HepG2 (cell line): ENCODE data around the gene GH2. TPM values are rescaled to one million over a fixed set of nuclear protein-coding genes. Genes with fewer than 3 reads are reported as not detected.
A peak's percentile ranks its signal among the peaks of the same experiment; 100 is the strongest.

Experiments used
- BRCA1 ChIP-seq: sonication (generic); formaldehyde crosslinking; IDR thresholded peaks from 2 replicates; pipeline ENCODE4 v1.4.0; 2020; ENCODE audit warnings: missing genetic modification reagents
- HOXA3 ChIP-seq: sonication (generic); formaldehyde crosslinking; IDR thresholded peaks from 2 replicates; pipeline ENCODE4 v1.5.0; 2020; ENCODE audit warnings: missing genetic modification reagents
- NFIC ChIP-seq: IDR thresholded peaks from 2 replicates; pipeline ENCODE4 v1.6.1; 2012; ENCODE audit warnings: mild to moderate bottlenecking, low read length, inconsistent platforms
- SP4 ChIP-seq: sonication (generic); formaldehyde crosslinking; IDR thresholded peaks from 2 replicates; pipeline ENCODE4 v1.8.1; 2023; ENCODE audit warnings: mild to moderate bottlenecking, missing genetic modification reagents
- TP53 ChIP-seq: sonication (generic); formaldehyde crosslinking; conservative IDR thresholded peaks from 2 replicates; pipeline ENCODE4 v1.4.0; 2020; ENCODE audit warnings: missing genetic modification reagents
- ZBTB34 ChIP-seq: sonication (generic); formaldehyde crosslinking; IDR thresholded peaks from 2 replicates; pipeline ENCODE4 v1.8.0; 2022; ENCODE audit warnings: mild to moderate bottlenecking, missing genetic modification reagents
- ZFP36L1 ChIP-seq: sonication (generic); formaldehyde crosslinking; IDR thresholded peaks from 2 replicates; pipeline ENCODE4 v1.8.0; 2022; ENCODE audit warnings: mild to moderate bottlenecking, missing genetic modification reagents, moderate library complexity
- ZNF160 ChIP-seq: sonication (generic); formaldehyde crosslinking; IDR thresholded peaks from 2 replicates; pipeline ENCODE4 v1.8.0; 2022; ENCODE audit warnings: mild to moderate bottlenecking, inconsistent platforms, missing genetic modification reagents
- ZNF546 ChIP-seq: sonication (generic); formaldehyde crosslinking; conservative IDR thresholded peaks from 2 replicates; pipeline ENCODE4 v1.8.1; 2023; ENCODE audit warnings: mild to moderate bottlenecking, missing genetic modification reagents
- ZNF607 ChIP-seq: sonication (generic); formaldehyde crosslinking; IDR thresholded peaks from 2 replicates; pipeline ENCODE4 v1.5.1; 2020; ENCODE audit warnings: missing genetic modification reagents, mild to moderate bottlenecking, borderline replicate concordance
- ZNF646 ChIP-seq: sonication (generic); formaldehyde crosslinking; IDR thresholded peaks from 2 replicates; pipeline ENCODE4 v1.9.0; 2021; ENCODE audit warnings: mild to moderate bottlenecking, missing genetic modification reagents
- polyA plus RNA-seq, 8 experiments: library from polyadenylated mRNA; depleted of rRNA in 3 of 8; stranded (reverse) in 7 of 8; unstranded in 1 of 8; fragments of >200 nt; fragmentation: Illumina TruSeq in 4 of 8; extraction: Trizol in 4 of 8; gene quantifications; 2 replicates each; pipeline versions ENCODE4 v1.2.1 to v1.2.3, GENCODE V29; 2011 to 2016; ENCODE audit warnings: low read depth in 4 of 8, missing spikeins in 1 of 8, mixed read lengths in 1 of 8; ENCODE audit not compliant: insufficient read depth in 1 of 8
- total RNA-seq, 5 experiments: library from RNA; depleted of rRNA; stranded (reverse); fragments of >200 nt; fragmentation: Illumina TruSeq; extraction: Trizol; gene quantifications; 2 replicates each; pipeline ENCODE4 v1.2.3, GENCODE V29; 2016; ENCODE audit warnings: low read depth in 1 of 5
- TF ChIP-seq, protein P1 (sequence below): sonication (generic); formaldehyde crosslinking; IDR thresholded peaks from 2 replicates; pipeline ENCODE4 v1.4.0; 2020; ENCODE audit warnings: missing genetic modification reagents, mild to moderate bottlenecking, borderline replicate concordance
- TF ChIP-seq, protein P2 (sequence below): IDR thresholded peaks from 2 replicates; pipeline ENCODE4 v1.6.1; 2016; ENCODE audit warnings: missing genetic modification reagents, missing compliant biosample characterization

Gene GH2
- total and polyA plus RNA-seq, 2 of the 13 experiments (the other 11 are each of a cell fraction or from before 2014, with no cell fraction given) = not detected

DNA sequence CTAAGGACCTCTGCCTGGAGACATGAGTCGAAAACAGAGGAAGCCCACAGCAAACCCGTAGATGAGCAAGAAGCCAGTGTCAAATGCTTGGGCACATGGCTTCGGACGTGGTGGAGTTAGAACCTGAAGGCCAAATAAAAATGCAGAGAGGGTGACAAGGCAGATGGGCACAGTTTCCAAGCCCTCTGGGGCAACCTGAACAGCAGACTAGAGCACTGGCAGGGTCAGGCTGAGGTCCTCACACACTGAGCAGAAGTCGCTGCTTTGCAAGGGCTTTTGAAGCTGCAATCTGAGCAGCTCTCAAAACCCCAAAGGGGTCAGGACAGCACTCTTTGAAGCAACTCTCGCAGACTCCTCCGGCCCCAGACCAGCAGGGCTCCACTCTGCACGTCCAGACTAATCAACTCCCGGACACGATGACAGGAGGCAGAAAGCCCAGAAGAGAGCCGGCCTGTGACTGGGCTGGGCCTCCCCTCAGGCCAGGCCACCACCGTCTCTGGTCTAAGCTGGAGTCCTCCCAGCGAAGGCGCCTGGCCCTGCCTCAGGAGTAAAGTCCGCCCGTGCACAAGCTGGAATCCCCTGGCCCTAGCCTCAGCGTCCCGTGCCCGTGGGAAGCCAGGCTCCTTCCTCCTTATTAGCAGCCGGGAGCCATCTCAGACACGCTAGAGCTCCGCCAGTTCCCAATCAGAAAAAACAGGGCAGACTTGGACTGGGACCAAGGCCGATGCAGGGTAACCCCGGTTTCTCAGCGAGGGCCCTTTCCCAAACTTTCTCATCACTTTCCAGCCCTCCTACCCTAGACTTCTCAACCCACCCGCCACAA is 40.2 kb downstream of the GH2 start (continued):
- TF ChIP-seq ZNF646 (CRISPR knock-in tag) (no peak), ZNF160 (CRISPR knock-in tag) (0 out of 2 replicates have a peak, but pooled peaks have one; percentile 8), ZFP36L1 (CRISPR knock-in tag) (no peak), TP53 (CRISPR knock-in tag) (no peak), SP4 (peak; percentile 63; the same call in 1 of the 2 replicates), ZNF607 (CRISPR knock-in tag) (no peak; the same call in 1 of the 2 replicates), NFIC (no peak), BRCA1 (peak; percentile 73; the same call in 1 of the 2 replicates), ZBTB34 (CRISPR knock-in tag) (no peak), HOXA3 (CRISPR knock-in tag) (no peak; the same call in 1 of the 2 replicates), ZNF546 (CRISPR knock-in tag) (no peak)
- TF ChIP-seq, protein P1, sequence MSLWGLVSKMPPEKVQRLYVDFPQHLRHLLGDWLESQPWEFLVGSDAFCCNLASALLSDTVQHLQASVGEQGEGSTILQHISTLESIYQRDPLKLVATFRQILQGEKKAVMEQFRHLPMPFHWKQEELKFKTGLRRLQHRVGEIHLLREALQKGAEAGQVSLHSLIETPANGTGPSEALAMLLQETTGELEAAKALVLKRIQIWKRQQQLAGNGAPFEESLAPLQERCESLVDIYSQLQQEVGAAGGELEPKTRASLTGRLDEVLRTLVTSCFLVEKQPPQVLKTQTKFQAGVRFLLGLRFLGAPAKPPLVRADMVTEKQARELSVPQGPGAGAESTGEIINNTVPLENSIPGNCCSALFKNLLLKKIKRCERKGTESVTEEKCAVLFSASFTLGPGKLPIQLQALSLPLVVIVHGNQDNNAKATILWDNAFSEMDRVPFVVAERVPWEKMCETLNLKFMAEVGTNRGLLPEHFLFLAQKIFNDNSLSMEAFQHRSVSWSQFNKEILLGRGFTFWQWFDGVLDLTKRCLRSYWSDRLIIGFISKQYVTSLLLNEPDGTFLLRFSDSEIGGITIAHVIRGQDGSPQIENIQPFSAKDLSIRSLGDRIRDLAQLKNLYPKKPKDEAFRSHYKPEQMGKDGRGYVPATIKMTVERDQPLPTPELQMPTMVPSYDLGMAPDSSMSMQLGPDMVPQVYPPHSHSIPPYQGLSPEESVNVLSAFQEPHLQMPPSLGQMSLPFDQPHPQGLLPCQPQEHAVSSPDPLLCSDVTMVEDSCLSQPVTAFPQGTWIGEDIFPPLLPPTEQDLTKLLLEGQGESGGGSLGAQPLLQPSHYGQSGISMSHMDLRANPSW (CRISPR knock-in tag) = no peak
- TF ChIP-seq, protein P2, sequence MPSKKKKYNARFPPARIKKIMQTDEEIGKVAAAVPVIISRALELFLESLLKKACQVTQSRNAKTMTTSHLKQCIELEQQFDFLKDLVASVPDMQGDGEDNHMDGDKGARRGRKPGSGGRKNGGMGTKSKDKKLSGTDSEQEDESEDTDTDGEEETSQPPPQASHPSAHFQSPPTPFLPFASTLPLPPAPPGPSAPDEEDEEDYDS (CRISPR knock-in tag) = no peak
